Prostate gland (tissue), 2 donors: ENCODE measurements around the gene FLOT2. TPM values are rescaled to one million over a fixed set of nuclear protein-coding genes. Genes with fewer than 3 reads are reported as not detected.

ENCODE experiments used
- DNase-seq: peaks from one replicate; pipeline ENCODE4 v3.0.0-alpha.2; 2019; ENCODE audit warnings: low spot score
- H3K27ac ChIP-seq, 2 donors: fragments of 200-600 bp; sonication (generic); 2 replicates each; pipeline ENCODE4 v1.5.1; 2017 to 2019
- H3K27me3 ChIP-seq: fragments of 200-600 bp; sonication (generic); replicated peaks from 2 replicates; pipeline ENCODE4 v1.5.1; 2019; ENCODE audit not compliant: insufficient read depth
- H3K36me3 ChIP-seq, 2 donors: fragments of 200-600 bp; sonication (generic); 1 replicate in 1 of 2; 2 replicates in 1 of 2; pipeline versions ENCODE4 v1.5.1 to v1.8.1; 2017 to 2019
- H3K4me1 ChIP-seq: fragments of 200-600 bp; sonication (generic); replicated peaks from 2 replicates; pipeline ENCODE4 v1.5.1; 2019
- H3K4me3 ChIP-seq, 2 donors: fragments of 200-600 bp; sonication (generic); 2 replicates each; pipeline ENCODE4 v1.5.1; 2017 to 2019
- H3K9me3 ChIP-seq: fragments of 200-600 bp; sonication (generic); 2 replicates; pipeline ENCODE4 v1.5.1; 2017
- POLR2A ChIP-seq: fragments of 450-650 bp; IDR thresholded peaks from one replicate; pipeline ENCODE4 v1.6.1; 2016; ENCODE audit warnings: antibody characterized with exemption, mild to moderate bottlenecking
- POLR2AphosphoS5 ChIP-seq: sonication (generic); formaldehyde crosslinking; IDR thresholded peaks from one replicate; pipeline ENCODE4 v1.6.1; 2017; ENCODE audit warnings: antibody characterized with exemption
- WGBS: methylation state at CpG from one replicate; pipeline ENCODE4 v1.1.5; 2018; 5-methylcytosine and 5-hydroxymethylcytosine counted together
- intact Hi-C: fragments of 100-400 bp; cut with DNase I; formaldehyde crosslinking; loops from one replicate; pipeline ENCODE4 v1.14.2; 2022
- total RNA-seq, 2 donors: library from RNA; depleted of rRNA; stranded (reverse); fragments of >200 nt; gene quantifications; one replicate each; pipeline ENCODE4 v1.1.0, GENCODE V29; 2016
- TF ChIP-seq, protein P1 (sequence below), 4 experiments: fragments of 200-600 bp in 2 of 4; fragments of 450-650 bp in 2 of 4; sonication (generic) in 2 of 4; IDR thresholded peaks; 1 replicate in 3 of 4; 2 replicates in 1 of 4; pipeline ENCODE4 v1.5.1; 2016 to 2019; ENCODE audit warnings: antibody characterized with exemption in 4 of 4, mild to moderate bottlenecking in 2 of 4, moderate library complexity in 2 of 4

Gene FLOT2
- total RNA-seq, 2 donors from 2014 or later = 82.9 to 121 TPM

GRCh38 chr17:28917029-28917428, 19.5 kb upstream of the FLOT2 start:
- H3K4me1 ChIP-seq = no peaks in the 10 kb centered on the region
- no peaks in the 10 kb centered on the region for H3K9me3 ChIP-seq
- H3K27me3 ChIP-seq = no peaks in the 10 kb centered on the region
- DNase-seq = no peak
- H3K27ac ChIP-seq = no peak overlapping the region
- 74% methylated on average over 12 of the region's 12 CpGs for WGBS
- intact Hi-C loops = loop anchor here (5.0 to 10.0 kb wide), 2 partner anchors 155 to 192 kb away; partner anchors contain the start of genes NEK8 and TLCD1
- no peak overlapping the region for H3K4me3 ChIP-seq
- peaks cover 10 to 38% of the 10 kb centered on the region in 2 donors for H3K36me3 ChIP-seq
- TF ChIP-seq, protein P1, sequence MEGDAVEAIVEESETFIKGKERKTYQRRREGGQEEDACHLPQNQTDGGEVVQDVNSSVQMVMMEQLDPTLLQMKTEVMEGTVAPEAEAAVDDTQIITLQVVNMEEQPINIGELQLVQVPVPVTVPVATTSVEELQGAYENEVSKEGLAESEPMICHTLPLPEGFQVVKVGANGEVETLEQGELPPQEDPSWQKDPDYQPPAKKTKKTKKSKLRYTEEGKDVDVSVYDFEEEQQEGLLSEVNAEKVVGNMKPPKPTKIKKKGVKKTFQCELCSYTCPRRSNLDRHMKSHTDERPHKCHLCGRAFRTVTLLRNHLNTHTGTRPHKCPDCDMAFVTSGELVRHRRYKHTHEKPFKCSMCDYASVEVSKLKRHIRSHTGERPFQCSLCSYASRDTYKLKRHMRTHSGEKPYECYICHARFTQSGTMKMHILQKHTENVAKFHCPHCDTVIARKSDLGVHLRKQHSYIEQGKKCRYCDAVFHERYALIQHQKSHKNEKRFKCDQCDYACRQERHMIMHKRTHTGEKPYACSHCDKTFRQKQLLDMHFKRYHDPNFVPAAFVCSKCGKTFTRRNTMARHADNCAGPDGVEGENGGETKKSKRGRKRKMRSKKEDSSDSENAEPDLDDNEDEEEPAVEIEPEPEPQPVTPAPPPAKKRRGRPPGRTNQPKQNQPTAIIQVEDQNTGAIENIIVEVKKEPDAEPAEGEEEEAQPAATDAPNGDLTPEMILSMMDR (IDR thresholded peaks at IDR 0.05) = no peak
- no peak for TF ChIP-seq POLR2AphosphoS5
- TF ChIP-seq POLR2A = no peak

GRCh38 chr17:28916302-28916934, 18.9 kb upstream of the FLOT2 start:
- peak; percentile 53 for DNase-seq
- H3K4me1 ChIP-seq = no peaks in the 10 kb centered on the region
- H3K27me3 ChIP-seq = no peaks in the 10 kb centered on the region
- peaks cover 14 to 44% of the 10 kb centered on the region in 2 donors for H3K36me3 ChIP-seq
- no peaks in the 10 kb centered on the region for H3K9me3 ChIP-seq
- no peak overlapping the region for H3K4me3 ChIP-seq
- intact Hi-C loops = loop anchor here (5.0 to 10.0 kb wide), 2 partner anchors 154 to 192 kb away; partner anchors contain the start of genes NEK8 and TLCD1
- WGBS = 49% methylated on average over 6 of the region's 6 CpGs
- no peak overlapping the region for H3K27ac ChIP-seq
- TF ChIP-seq POLR2AphosphoS5 = peak; percentile 49
- TF ChIP-seq, protein P1 (IDR thresholded peaks at IDR 0.05) = peak in 3 of 4 experiments; percentile 66 to 78 (median 69)
- TF ChIP-seq POLR2A = no peak

- intact Hi-C loops = loop anchor here (10.0 kb wide), 1 partner anchor 188 kb away; the partner anchor contains the start of genes NEK8 and TLCD1
- no peak for DNase-seq
- Histone ChIP-seq H3K27ac (no peak overlapping the region), H3K9me3 (no peaks in the 10 kb centered on the region), H3K27me3 (no peaks in the 10 kb centered on the region), H3K4me1 (no peaks in the 10 kb centered on the region), H3K36me3 (peaks cover 31 to 59% of the 10 kb centered on the region in 2 donors), H3K4me3 (no peak overlapping the region)
- no peak for TF ChIP-seq POLR2AphosphoS5
- TF ChIP-seq, protein P1 (IDR thresholded peaks at IDR 0.05) = no peak
- TF ChIP-seq POLR2A = no peak
- WGBS = 90% methylated on average over 6 of the region's 6 CpGs
These were observed 15.4 kb upstream of the FLOT2 start for GRCh38 chr17:28912938-28913333.

DNA sequence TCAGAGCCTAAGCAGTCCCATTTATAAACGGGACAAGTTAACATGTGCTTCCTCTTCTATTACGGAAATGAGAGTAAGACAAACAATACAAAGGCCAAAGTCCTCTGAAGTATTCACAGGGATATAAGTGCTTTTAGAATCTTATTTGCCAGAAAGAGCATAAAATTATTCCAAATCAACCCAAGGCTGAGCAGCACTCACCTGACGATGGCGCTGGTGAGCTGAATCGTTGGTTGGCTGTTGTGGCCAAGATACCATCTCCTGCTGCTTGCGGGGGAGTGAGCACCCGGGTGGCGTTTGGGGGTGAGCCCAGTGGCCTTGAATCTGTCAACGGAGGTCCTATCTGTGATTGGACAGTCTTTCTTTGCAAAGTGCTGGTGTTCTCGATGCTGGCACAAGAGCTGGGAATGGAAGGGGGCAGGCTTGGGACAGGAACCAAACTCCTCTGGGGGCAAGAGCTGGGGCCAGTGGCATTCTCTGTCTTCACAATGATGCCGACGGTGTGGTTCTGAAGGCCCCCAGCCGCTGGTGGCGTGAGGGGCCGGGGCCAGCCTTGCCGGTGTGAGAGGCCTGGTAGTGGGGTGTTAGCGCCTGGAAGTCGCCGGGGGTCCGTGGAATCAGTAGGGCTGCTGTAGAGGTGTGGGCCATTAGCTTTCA, 14.9 kb upstream of the FLOT2 start:
- no peaks in the 10 kb centered on the region for H3K4me1 ChIP-seq
- DNase-seq = no peak
- intact Hi-C loops = loop anchor here (10.0 kb wide), 1 partner anchor 188 kb away; the partner anchor contains the start of genes NEK8 and TLCD1
- H3K27me3 ChIP-seq = no peaks in the 10 kb centered on the region
- H3K9me3 ChIP-seq = no peaks in the 10 kb centered on the region
- TF ChIP-seq POLR2A = no peak
- TF ChIP-seq, protein P1 (IDR thresholded peaks at IDR 0.05) = no peak
- no peak for TF ChIP-seq POLR2AphosphoS5
- no peak overlapping the region for H3K27ac ChIP-seq
- no peak overlapping the region for H3K4me3 ChIP-seq
- peaks cover 31 to 59% of the 10 kb centered on the region in 2 donors for H3K36me3 ChIP-seq
- WGBS = 78% methylated on average over 18 of the region's 20 CpGs
